ENCODE results near the gene KCTD7. TPM values are rescaled to one million over a fixed set of nuclear protein-coding genes. Genes with fewer than 3 reads are reported as not detected.
"Not testable (repeated sequence)": the region's sequence is repeated elsewhere in the genome, so short reads cannot be mapped to it uniquely, and the experiment has no call there.

The KCTD7 gene
- total RNA-seq, 1 experiment from 2014 or later, result 28.0 TPM

GRCh38 chr7:66669496-66669895 is 40.8 kb downstream of the KCTD7 start:
- no peak for ATAC-seq
- CTCF ChIA-PET, result no interaction called here

DNA sequence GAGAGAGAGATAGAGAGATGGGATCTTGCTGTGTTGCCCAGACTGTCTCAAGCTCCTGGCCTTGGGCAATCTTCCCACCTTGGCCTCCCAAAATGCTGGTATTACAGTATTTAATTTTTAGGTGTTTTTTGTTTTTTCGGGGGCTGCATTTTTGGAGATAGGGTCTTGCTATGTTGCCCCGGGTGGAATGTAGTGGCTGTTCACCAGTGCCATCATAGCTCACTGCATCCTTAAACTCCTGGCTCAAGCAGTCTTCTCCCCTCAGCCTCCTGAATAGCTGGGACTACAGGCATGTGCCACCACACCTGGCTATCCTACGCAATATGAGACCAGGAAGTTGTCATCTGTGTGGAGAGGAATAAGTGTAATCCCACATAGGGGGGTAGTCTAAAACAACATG is 42.4 kb downstream of the KCTD7 start:
- DNase-seq (ENCODE audit: low read depth, low spot score), result no peak
- H3K4me1 ChIP-seq (ENCODE audit: control insufficient read depth, insufficient read depth, low read length), result peaks cover 4% of the 10 kb centered on the region; the same call in 1 of the 2 replicates

More at GRCh38 chr7:66669496-66669895, 40.8 kb downstream of the KCTD7 start:
- intact Hi-C loops (cut with micrococcal nuclease; ENCODE audit: unreplicated experiment) (no loop called here), in situ Hi-C loops (cut with HindIII; ENCODE audit: low pct_unique_long_range_greater_than_20kb, low sequenced_read_pairs) (no loop called here)
- Histone ChIP-seq H3K27me3 (ENCODE audit: control insufficient read depth, insufficient read depth, low read length) (no peaks in the 10 kb centered on the region), H3K27ac (ENCODE audit: low read length) (no peak overlapping the region), H3K36me3 (ENCODE audit: control insufficient read depth, insufficient read depth, low read length) (no peaks in the 10 kb centered on the region), H3K4me1 (ENCODE audit: control insufficient read depth, insufficient read depth, low read length) (peaks cover 4% of the 10 kb centered on the region; the same call in 1 of the 2 replicates), H3K9me3 (ENCODE audit: control insufficient read depth, insufficient read depth, low read depth, low read length) (no peaks in the 10 kb centered on the region), H3K4me3 (ENCODE audit: low read depth in 2 of 2, low read length in 2 of 2) (no peak overlapping the region)
- no peak for TF ChIP-seq SIN3A (IDR thresholded peaks at IDR 0.05; ENCODE audit: borderline replicate concordance, insufficient read depth, low read depth, low read length)
- no TSS peak for BruUV-seq (replicated peaks)
- POLR2A ChIA-PET, result interaction anchor here (0.8 kb wide), 1 partner anchor 16 kb away, joined by 3 read pairs; no protein-coding TSS in a partner anchor
- no peak for DNase-seq (ENCODE audit: low read depth, low spot score)

GRCh38 chr7:66671486-66671885 is 42.8 kb downstream of the KCTD7 start:
- H3K27me3 ChIP-seq (ENCODE audit: control insufficient read depth, insufficient read depth, low read length); H3K36me3 ChIP-seq (ENCODE audit: control insufficient read depth, insufficient read depth, low read length); H3K4me1 ChIP-seq (ENCODE audit: control insufficient read depth, insufficient read depth, low read length); H3K9me3 ChIP-seq (ENCODE audit: control insufficient read depth, insufficient read depth, low read depth, low read length); POLR2A ChIA-PET; H3K27ac ChIP-seq (ENCODE audit: low read length); BruUV-seq (replicated peaks); in situ Hi-C loops (cut with HindIII; ENCODE audit: low pct_unique_long_range_greater_than_20kb, low sequenced_read_pairs); intact Hi-C loops (cut with micrococcal nuclease; ENCODE audit: unreplicated experiment); H3K4me3 ChIP-seq (ENCODE audit: low read depth in 2 of 2, low read length in 2 of 2); DNase-seq (ENCODE audit: low read depth, low spot score); ATAC-seq: not testable (repeated sequence)
- CTCF ChIA-PET, result interaction anchor here (0.5 kb wide), 1 partner anchor 64 kb away, joined by 8 read pairs; no protein-coding TSS in a partner anchor

More for the DNA sequence above, 42.4 kb downstream of the KCTD7 start:
- in situ Hi-C loops (cut with HindIII; ENCODE audit: low pct_unique_long_range_greater_than_20kb, low sequenced_read_pairs) (no loop called here), intact Hi-C loops (cut with micrococcal nuclease; ENCODE audit: unreplicated experiment) (no loop called here)
- ChIA-PET CTCF (no interaction called here), POLR2A (no interaction called here)
- no peaks in the 10 kb centered on the region for H3K9me3 ChIP-seq (ENCODE audit: control insufficient read depth, insufficient read depth, low read depth, low read length)
- ATAC-seq, result no peak
- no peaks in the 10 kb centered on the region for H3K36me3 ChIP-seq (ENCODE audit: control insufficient read depth, insufficient read depth, low read length)
- TF ChIP-seq CTCF (IDR thresholded peaks at IDR 0.05) (no peak), POLR2AphosphoS5 (IDR thresholded peaks at IDR 0.05; ENCODE audit: low read depth, low read length) (no peak), TCF7L2 (IDR thresholded peaks at IDR 0.05; ENCODE audit: low read depth, low read length) (no peak), REST (IDR thresholded peaks at IDR 0.05; ENCODE audit: insufficient read depth in 1 of 2, low read depth in 2 of 2, low read length in 1 of 2) (no peak), SIN3A (IDR thresholded peaks at IDR 0.05; ENCODE audit: borderline replicate concordance, insufficient read depth, low read depth, low read length) (no peak)
- no peak overlapping the region for H3K4me3 ChIP-seq (ENCODE audit: low read depth in 2 of 2, low read length in 2 of 2)
- no peaks in the 10 kb centered on the region for H3K27me3 ChIP-seq (ENCODE audit: control insufficient read depth, insufficient read depth, low read length)
- no TSS peak for BruUV-seq (replicated peaks)
- no peak overlapping the region for H3K27ac ChIP-seq (ENCODE audit: low read length)

DNA sequence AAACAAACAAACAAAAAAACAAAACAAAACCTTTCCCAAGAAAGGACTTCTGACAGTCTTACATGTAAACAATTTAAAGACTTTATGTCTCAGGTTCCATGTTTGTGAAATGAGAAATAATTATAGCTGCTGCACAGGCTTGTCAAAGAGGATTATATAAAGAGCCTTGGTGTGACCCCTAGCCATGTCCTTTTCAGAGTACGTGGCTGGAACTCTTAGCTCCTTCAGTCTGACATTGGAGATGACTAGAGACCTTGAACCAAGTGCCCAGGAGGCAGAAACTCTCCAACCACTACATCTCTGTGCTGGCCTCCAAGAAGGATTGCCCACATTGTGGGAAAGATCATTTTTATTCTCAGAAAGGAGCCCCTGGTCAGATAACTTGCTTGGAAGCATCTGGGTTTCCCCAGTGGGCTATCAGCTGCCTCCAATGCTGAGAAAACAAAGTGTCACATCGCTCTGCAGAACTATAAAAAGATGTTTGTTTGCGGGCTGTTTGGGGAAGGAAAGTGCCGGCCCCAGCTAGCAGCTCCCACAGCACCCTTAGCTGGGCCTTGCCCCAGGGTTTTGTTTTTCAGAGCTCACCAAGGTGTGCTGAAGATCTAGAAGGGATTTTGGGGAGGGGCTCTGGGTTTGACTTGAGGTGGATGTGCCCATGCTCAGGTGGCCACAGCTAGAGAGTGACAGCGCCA is 43.9 kb downstream of the KCTD7 start:
- DNase-seq (ENCODE audit: low read depth, low spot score); POLR2A ChIA-PET; in situ Hi-C loops (cut with HindIII; ENCODE audit: low pct_unique_long_range_greater_than_20kb, low sequenced_read_pairs); H3K4me3 ChIP-seq (ENCODE audit: low read depth in 2 of 2, low read length in 2 of 2); BruUV-seq (replicated peaks); H3K27me3 ChIP-seq (ENCODE audit: control insufficient read depth, insufficient read depth, low read length); H3K36me3 ChIP-seq (ENCODE audit: control insufficient read depth, insufficient read depth, low read length); H3K4me1 ChIP-seq (ENCODE audit: control insufficient read depth, insufficient read depth, low read length); H3K9me3 ChIP-seq (ENCODE audit: control insufficient read depth, insufficient read depth, low read depth, low read length); H3K27ac ChIP-seq (ENCODE audit: low read length); intact Hi-C loops (cut with micrococcal nuclease; ENCODE audit: unreplicated experiment): not testable (repeated sequence)
- CTCF ChIA-PET, result interaction anchor here (0.6 kb wide), 1 partner anchor 39 kb away, joined by 3 read pairs; no protein-coding TSS in a partner anchor
- peak; percentile 58 for ATAC-seq

- POLR2A ChIA-PET, result interaction anchor here (0.7 kb wide), 1 partner anchor 150 kb away, joined by 5 read pairs; no protein-coding TSS in a partner anchor
- not testable (repeated sequence) for DNase-seq (ENCODE audit: low read depth, low spot score)
Observed at GRCh38 chr7:66673124-66673640, 44.5 kb downstream of the KCTD7 start.

More at GRCh38 chr7:66673124-66673640, 44.5 kb downstream of the KCTD7 start:
- H3K27ac ChIP-seq (ENCODE audit: low read length); BruUV-seq (replicated peaks); H3K4me1 ChIP-seq (ENCODE audit: control insufficient read depth, insufficient read depth, low read length); H3K36me3 ChIP-seq (ENCODE audit: control insufficient read depth, insufficient read depth, low read length); H3K27me3 ChIP-seq (ENCODE audit: control insufficient read depth, insufficient read depth, low read length); H3K9me3 ChIP-seq (ENCODE audit: control insufficient read depth, insufficient read depth, low read depth, low read length); CTCF ChIA-PET; in situ Hi-C loops (cut with HindIII; ENCODE audit: low pct_unique_long_range_greater_than_20kb, low sequenced_read_pairs); intact Hi-C loops (cut with micrococcal nuclease; ENCODE audit: unreplicated experiment); H3K4me3 ChIP-seq (ENCODE audit: low read depth in 2 of 2, low read length in 2 of 2): not testable (repeated sequence)
- ATAC-seq, result peak; percentile 81

All from Panc1 (cell line).